Fibroblast of skin of left quadriceps (primary cell): ENCODE results near the gene IGSF3.
"Not testable (repeated sequence)": the region's sequence is repeated elsewhere in the genome, so short reads cannot be mapped to it uniquely, and the experiment has no call there.

ENCODE experiments used
- DNase-seq, 2 experiments: peaks; one replicate each; pipeline ENCODE4 v3.0.0-alpha.2; 2013; ENCODE audit warnings: low read depth in 2 of 2

The IGSF3 gene

GRCh38 chr1:116574581-116575291 lies 92.8 kb downstream of the IGSF3 start:
- peak in 1 of 2 experiments; percentile 37 for DNase-seq

GRCh38 chr1:116573431-116574095 lies 94.0 kb downstream of the IGSF3 start:
- DNase-seq = peak in 1 of 2 experiments; percentile 25

- DNase-seq = no peak
Measured at GRCh38 chr1:116572771-116573430, 94.6 kb downstream of the IGSF3 start.

- DNase-seq = no peak
Measured at GRCh38 chr1:116572099-116572498, 95.4 kb downstream of the IGSF3 start.

GRCh38 chr1:116571215-116571919 lies 96.2 kb downstream of the IGSF3 start:
- no peak for DNase-seq

GRCh38 chr1:116570358-116571214 lies 96.9 kb downstream of the IGSF3 start, which contains the start of gene CD58:
Gene CD58, minus strand, starts transcription at chr1:116571026. Its CDS starts 54 bp downstream, at chr1:116570972.
- peak in 1 of 2 experiments; percentile 29 for DNase-seq

GRCh38 chr1:116569776-116570357 lies 97.7 kb downstream of the IGSF3 start:
- no peak for DNase-seq

GRCh38 chr1:116569381-116569670 lies 98.2 kb downstream of the IGSF3 start:
- DNase-seq = no peak

- DNase-seq = no peak
Measured at GRCh38 chr1:116568662-116569380, 98.7 kb downstream of the IGSF3 start.

- DNase-seq = no peak
Measured at GRCh38 chr1:116567790-116568661, 99.5 kb downstream of the IGSF3 start.

- no peak for DNase-seq
Measured at GRCh38 chr1:116565222-116565621, 102.3 kb downstream of the IGSF3 start.

- DNase-seq = no peak
Measured at GRCh38 chr1:116564426-116564825, 103.1 kb downstream of the IGSF3 start.

GRCh38 chr1:116562465-116562864 lies 105.1 kb downstream of the IGSF3 start:
- DNase-seq = not testable (repeated sequence)

- no peak for DNase-seq
Measured at GRCh38 chr1:116561563-116561962, 106.0 kb downstream of the IGSF3 start.

- DNase-seq = no peak
Measured at GRCh38 chr1:116560704-116561490, 106.6 kb downstream of the IGSF3 start.

- DNase-seq = no peak
Measured at GRCh38 chr1:116559304-116559761, 108.2 kb downstream of the IGSF3 start.

GRCh38 chr1:116558571-116558970 lies 109.0 kb downstream of the IGSF3 start:
- DNase-seq = no peak

GRCh38 chr1:116558140-116558549 lies 109.4 kb downstream of the IGSF3 start:
- no peak for DNase-seq
